IMR-90 (cell line): Measurements from ENCODE around the gene LPIN1. TPM values are rescaled to one million over a fixed set of nuclear protein-coding genes. Genes with fewer than 3 reads are reported as not detected.

Experiments used
- ATAC-seq: fragments of 200-7000 bp; cut with Tn5 transposase; 2 replicates; pipeline ENCODE4 v1.9.1; 2020; ENCODE audit warnings: low read depth, mild to moderate bottlenecking, moderate library complexity
- BruUV-seq: library from RNA; stranded (reverse); fragments of 400-500 nt; replicated peaks from 2 replicates; lab custom pipeline; 2021; lab: Mats Ljungman, UMichigan
- CTCF ChIA-PET: fragments of 300-600 bp; formaldehyde crosslinking; extraction: SDS; loops from one replicate; lab custom pipeline; 2021; ENCODE audit warnings: antibody characterized with exemption; lab: Yijun Ruan, JAX
- POLR2A ChIA-PET: fragments of 300-600 bp; sonication (Branson Sonifier 250); formaldehyde crosslinking; loops from one replicate; lab custom pipeline; 2022; ENCODE audit warnings: antibody characterized with exemption; ENCODE audit not compliant: unreplicated experiment; lab: Charles Lee
- DNase-seq: peaks from one replicate; pipeline ENCODE4 v3.0.0; 2013
- H2AFZ ChIP-seq: replicated peaks from 2 replicates; pipeline ENCODE3; 2013; ENCODE audit warnings: low read length, mild to moderate bottlenecking; ENCODE audit not compliant: poor library complexity
- H2AK5ac ChIP-seq: 2 replicates; pipeline ENCODE4 v1.6.1; 2013; ENCODE audit warnings: low read depth, low read length, inconsistent platforms
- H2AK9ac ChIP-seq: replicated peaks from 2 replicates; pipeline ENCODE3; 2013; ENCODE audit warnings: mild to moderate bottlenecking, low read depth, low read length, moderate library complexity; ENCODE audit not compliant: poor library complexity
- H2BK120ac ChIP-seq: 2 replicates; pipeline ENCODE4 v1.6.1; 2013; ENCODE audit warnings: low read depth, low read length, inconsistent platforms
- H2BK15ac ChIP-seq: 3 replicates; pipeline ENCODE4 v1.6.1; 2013; ENCODE audit warnings: low read depth, low read length, inconsistent platforms
- H2BK20ac ChIP-seq: 2 replicates; pipeline ENCODE4 v1.6.1; 2013; ENCODE audit warnings: low read depth, mild to moderate bottlenecking, inconsistent platforms, low read length, moderate library complexity
- H2BK5ac ChIP-seq: 2 replicates; pipeline ENCODE4 v1.6.1; 2013; ENCODE audit warnings: mild to moderate bottlenecking, low read depth, low read length, inconsistent platforms; ENCODE audit not compliant: poor library complexity, severe bottlenecking
- H3K14ac ChIP-seq: replicated peaks from 2 replicates; pipeline ENCODE4 v1.6.1; 2013; ENCODE audit warnings: low read depth, low read length, inconsistent platforms
- H3K18ac ChIP-seq: 2 replicates; pipeline ENCODE4 v1.6.1; 2013; ENCODE audit warnings: low read depth, low read length, control low read depth
- H3K23ac ChIP-seq: 2 replicates; pipeline ENCODE4 v1.6.1; 2013; ENCODE audit warnings: low read depth, low read length, inconsistent platforms
- H3K27ac ChIP-seq: 2 replicates; pipeline ENCODE4 v1.5.1; 2013; ENCODE audit warnings: mild to moderate bottlenecking, control low read depth, low read length; ENCODE audit not compliant: insufficient read depth
- H3K27me3 ChIP-seq: 2 replicates; pipeline ENCODE4 v1.6.1; 2013; ENCODE audit warnings: low read length; ENCODE audit not compliant: control insufficient read depth, insufficient read depth
- H3K36me3 ChIP-seq: 2 replicates; pipeline ENCODE4 v1.6.1; 2013; ENCODE audit warnings: low read length, mixed read lengths; ENCODE audit not compliant: control insufficient read depth, insufficient read depth
- H3K4ac ChIP-seq: 2 replicates; pipeline ENCODE4 v1.6.1; 2013; ENCODE audit warnings: low read depth, low read length, inconsistent platforms
- H3K4me1 ChIP-seq: 2 replicates; pipeline ENCODE4 v1.6.1; 2013; ENCODE audit warnings: low read length, mixed read lengths; ENCODE audit not compliant: control insufficient read depth, insufficient read depth
- H3K4me2 ChIP-seq: 2 replicates; pipeline ENCODE4 v1.6.1; 2013; ENCODE audit warnings: low read depth, mild to moderate bottlenecking, control low read depth, low read length, moderate library complexity
- H3K4me3 ChIP-seq: 2 replicates; pipeline ENCODE4 v1.5.1; 2013; ENCODE audit warnings: low read depth, mild to moderate bottlenecking, control low read depth, low read length, moderate library complexity; ENCODE audit not compliant: insufficient read depth
- H3K56ac ChIP-seq: 2 replicates; pipeline ENCODE4 v1.6.1; 2013; ENCODE audit warnings: low read length, inconsistent platforms; ENCODE audit not compliant: insufficient read depth; ENCODE audit errors: extremely low read depth
- H3K79me1 ChIP-seq, 2 experiments: 2 replicates each; pipeline ENCODE4 v1.6.1; 2013; ENCODE audit warnings: low read length in 2 of 2, inconsistent platforms in 1 of 2, low read depth in 1 of 2
- H3K9ac ChIP-seq: 2 replicates; pipeline ENCODE4 v1.6.1; 2013; ENCODE audit warnings: low read depth, low read length, control low read depth
- H3K9me1 ChIP-seq: 2 replicates; pipeline ENCODE4 v1.6.1; 2013; ENCODE audit warnings: low read length, inconsistent platforms; ENCODE audit not compliant: insufficient read depth
- H3K9me3 ChIP-seq: 2 replicates; pipeline ENCODE4 v1.6.1; 2013; ENCODE audit warnings: low read length; ENCODE audit not compliant: control insufficient read depth, insufficient read depth
- H4K20me1 ChIP-seq: 2 replicates; pipeline ENCODE4 v1.6.1; 2013; ENCODE audit warnings: low read length, inconsistent platforms; ENCODE audit not compliant: insufficient read depth
- H4K5ac ChIP-seq: 2 replicates; pipeline ENCODE4 v1.6.1; 2013; ENCODE audit warnings: mild to moderate bottlenecking, low read depth, low read length, control low read depth
- H4K8ac ChIP-seq, 2 experiments: 2 replicates each; pipeline ENCODE4 v1.6.1; 2013; ENCODE audit warnings: low read depth in 2 of 2, low read length in 2 of 2, control low read depth in 1 of 2, inconsistent platforms in 1 of 2
- H4K91ac ChIP-seq: 2 replicates; pipeline ENCODE4 v1.6.1; 2013; ENCODE audit warnings: low read depth, low read length, inconsistent platforms; ENCODE audit not compliant: insufficient read depth
- BHLHE40 ChIP-seq: fragments of 150-350 bp; IDR thresholded peaks from 2 replicates; pipeline ENCODE4 v1.6.1; 2016; ENCODE audit warnings: mild to moderate bottlenecking, low read depth, low read length
- CEBPB ChIP-seq: IDR thresholded peaks from 2 replicates; pipeline ENCODE4 v1.6.1; 2012; ENCODE audit warnings: low read depth, low read length, improper control_type of control experiment
- CTCF ChIP-seq: conservative IDR thresholded peaks from 2 replicates; pipeline ENCODE4 v1.5.1; 2012; ENCODE audit warnings: mild to moderate bottlenecking, low read depth, low read length, improper control_type of control experiment
- MAZ ChIP-seq: IDR thresholded peaks from 2 replicates; pipeline ENCODE4 v1.6.1; 2012; ENCODE audit warnings: low read depth, mild to moderate bottlenecking, low read length, improper control_type of control experiment, moderate library complexity, borderline replicate concordance
- RCOR1 ChIP-seq: IDR thresholded peaks from 2 replicates; pipeline ENCODE4 v1.6.1; 2012; ENCODE audit warnings: mild to moderate bottlenecking, low read length, improper control_type of control experiment; ENCODE audit not compliant: insufficient replicate concordance
- dilution Hi-C: fragments of 300-500 bp; cut with HindIII; formaldehyde crosslinking; loops from one replicate; pipeline ENCODE4 v1.14.3; 2018; ENCODE audit warnings: low sequenced_read_pairs; ENCODE audit not compliant: unreplicated experiment
- in situ Hi-C: fragments of 300-500 bp; cut with MboI; formaldehyde crosslinking; loops from 3 replicates; pipeline ENCODE4 v1.14.3; 2019; ENCODE audit warnings: low sequenced_read_pairs, inconsistent platforms, mixed read lengths
- intact Hi-C: fragments of 100-400 bp; cut with micrococcal nuclease; formaldehyde crosslinking; loops from 2 replicates; pipeline ENCODE4 v1.10.0; 2022
- polyA plus RNA-seq, 3 experiments: library from polyadenylated mRNA; depleted of rRNA; stranded (reverse); fragments of >200 nt; gene quantifications; 2 replicates each; pipeline ENCODE4 v1.2.3, GENCODE V29; 2012; ENCODE audit warnings: low replicate concordance in 1 of 3
- total RNA-seq: library from RNA; depleted of rRNA; stranded (reverse); fragments of >200 nt; gene quantifications from 2 replicates; pipeline ENCODE4 v1.2.3, GENCODE V29; 2012

Gene LPIN1
- total and polyA plus RNA-seq, 2 of the 4 experiments (the other 2 are of a cell fraction) = 21.3 to 25.1 TPM

GRCh38 chr2:11722292-11723060 lies 24.0 kb upstream of the LPIN1 start (continued):
- TF ChIP-seq RCOR1 = no peak

- CTCF ChIA-PET = interaction anchor here (1.7 kb wide), 1 partner anchor 16 kb away, joined by 5 read pairs; no protein-coding TSS in a partner anchor
These were observed 23.4 kb upstream of the LPIN1 start for GRCh38 chr2:11723061-11723371.

More at GRCh38 chr2:11723061-11723371, 23.4 kb upstream of the LPIN1 start:
- ATAC-seq (no peak), DNase-seq (no peak)
- H3K4me2 ChIP-seq = no peak overlapping the region
- no peaks in the 10 kb centered on the region for H3K79me1 ChIP-seq
- H2AFZ ChIP-seq = no peak overlapping the region
- H2BK15ac ChIP-seq = no peak overlapping the region
- no peak overlapping the region for H3K23ac ChIP-seq
- POLR2A ChIA-PET = no interaction called here
- no peak overlapping the region for H2AK5ac ChIP-seq
- intact Hi-C loops (no loop called here), dilution Hi-C loops (no loop called here), in situ Hi-C loops (no loop called here)
- no peaks in the 10 kb centered on the region for H3K36me3 ChIP-seq
- no peak for TF ChIP-seq BHLHE40
- no peak for TF ChIP-seq CTCF
- no peak for TF ChIP-seq MAZ
- no peak for TF ChIP-seq CEBPB
- no peak overlapping the region for H3K14ac ChIP-seq
- H2BK120ac ChIP-seq = no peak overlapping the region
- H2AK9ac ChIP-seq = no peak overlapping the region
- H3K27ac ChIP-seq = no peak overlapping the region
- H4K91ac ChIP-seq = no peak overlapping the region
- no peak overlapping the region for H4K5ac ChIP-seq
- no peak overlapping the region for H3K18ac ChIP-seq
- H3K56ac ChIP-seq = no peak overlapping the region
- no peak overlapping the region for H3K4me3 ChIP-seq
- H2BK20ac ChIP-seq = no peak overlapping the region
- H3K27me3 ChIP-seq = peaks cover 74% of the 10 kb centered on the region
- 0 out of 2 replicates have a peak, but pooled peaks cover 5% of the 10 kb centered on the region for H3K9me1 ChIP-seq
- H3K9me3 ChIP-seq = no peaks in the 10 kb centered on the region
- BruUV-seq = no TSS peak
- no peaks in the 10 kb centered on the region for H4K20me1 ChIP-seq
- no peak overlapping the region for H2BK5ac ChIP-seq
- H3K4me1 ChIP-seq = peaks cover 2% of the 10 kb centered on the region; the same call in 1 of the 2 replicates
- H3K9ac ChIP-seq = no peak overlapping the region
- H4K8ac ChIP-seq = no peak overlapping the region
- no peak overlapping the region for H3K4ac ChIP-seq
